ENCODE measurements around the gene SRP54. TPM values are rescaled to one million over a fixed set of nuclear protein-coding genes. Genes with fewer than 3 reads are reported as not detected.
A peak's percentile ranks its signal among the peaks of the same experiment; 100 is the strongest.

The SRP54 gene
- total RNA-seq = 100 to 1,000 TPM in 1 of 2 donors, 10 to 100 TPM in 1; 38.6 to 113 TPM
- 10 to 100 TPM; 32.6 to 38.2 TPM for polyA plus RNA-seq

GRCh38 chr14:34982421-34983147 lies at the start of gene SRP54:
TSS of gene SRP54 (plus strand) at chr14:34982992. CDS start at chr14:34996710, 13,718 bp downstream.
- Histone ChIP-seq H3K4me1 (ENCODE audit: control insufficient read depth in 4 of 4, insufficient read depth in 4 of 4, low read length in 3 of 4) (peaks cover 5 to 34% (median 17%) of the 10 kb centered on the region in 4 donors), H3K27ac (ENCODE audit: low read depth in 1 of 2, low read length in 2 of 2) (peak within 1 kb of the TSS; percentile 96 to 98), H3K4me3 (ENCODE audit: low read depth in 1 of 3, low read length in 3 of 3) (peak within 1 kb of the TSS; percentile 76 to 94 (median 87)), H3K9ac (ENCODE audit: low read depth in 1 of 2, low read length in 2 of 2) (peak within 1 kb of the TSS; percentile 94 to 96), H3K9me3 (ENCODE audit: control insufficient read depth in 4 of 4, low read length in 3 of 4) (no peaks in the 10 kb centered on the region), H3K27me3 (ENCODE audit: control insufficient read depth in 4 of 4, insufficient read depth in 4 of 4, low read length in 3 of 4) (no peaks in the 10 kb centered on the region), H3K36me3 (ENCODE audit: control insufficient read depth in 4 of 4, insufficient read depth in 3 of 4, low read depth in 1 of 4, low read length in 3 of 4) (no peaks in the 10 kb centered on the region)
- peak; percentile 98 for DNase-seq (ENCODE audit: low spot score)
- TF ChIP-seq REST (IDR thresholded peaks at IDR 0.05) (peak; percentile 75), HNF4A (conservative IDR thresholded peaks at IDR 0.05) (peak in 1 of 2 donors; percentile 37), JUND (IDR thresholded peaks at IDR 0.05) (peak in 1 of 2 donors; percentile 49), FOXA1 (IDR thresholded peaks at IDR 0.05) (peak; percentile 2), ATF3 (IDR thresholded peaks at IDR 0.05) (no peak), NR2F2 (IDR thresholded peaks at IDR 0.05) (peak; percentile 26), HNF4G (IDR thresholded peaks at IDR 0.05) (no peak), MAX (IDR thresholded peaks at IDR 0.05) (peak; percentile 91), SP1 (IDR thresholded peaks at IDR 0.05) (peak; percentile 82), GABPA (IDR thresholded peaks at IDR 0.05 in 1 of 2, conservative IDR thresholded peaks at IDR 0.05 in 1 of 2) (peak; percentile 99), FOXA2 (IDR thresholded peaks at IDR 0.05) (no peak), ZBTB33 (IDR thresholded peaks at IDR 0.05) (peak; percentile 79), EGR1 (IDR thresholded peaks at IDR 0.05; ENCODE audit: low read depth in 2 of 2) (peak in 1 of 2 donors; percentile 70), RAD21 (IDR thresholded peaks at IDR 0.05) (peak; percentile 17 to 51), CTCF (IDR thresholded peaks at IDR 0.05; ENCODE audit: low read depth, low read length, missing input control) (no peak), TAF1 (conservative IDR thresholded peaks at IDR 0.05) (peak; percentile 93), RXRA (IDR thresholded peaks at IDR 0.05) (peak; percentile 46 to 53), YY1 (IDR thresholded peaks at IDR 0.05) (peak; percentile 55)
- WGBS = under 1% methylated on average over 45 of the region's 45 CpGs

All from liver (tissue), 9 donors.